NCI-H2081 treated with DMSO at 0.1 percent for 48 hours (cell line): ENCODE data around the gene ACBD4.

Experiments
- DNase-seq: peaks from one replicate; lab custom pipeline; 2025; lab: John Stamatoyannopoulos, UW

The ACBD4 gene

DNA sequence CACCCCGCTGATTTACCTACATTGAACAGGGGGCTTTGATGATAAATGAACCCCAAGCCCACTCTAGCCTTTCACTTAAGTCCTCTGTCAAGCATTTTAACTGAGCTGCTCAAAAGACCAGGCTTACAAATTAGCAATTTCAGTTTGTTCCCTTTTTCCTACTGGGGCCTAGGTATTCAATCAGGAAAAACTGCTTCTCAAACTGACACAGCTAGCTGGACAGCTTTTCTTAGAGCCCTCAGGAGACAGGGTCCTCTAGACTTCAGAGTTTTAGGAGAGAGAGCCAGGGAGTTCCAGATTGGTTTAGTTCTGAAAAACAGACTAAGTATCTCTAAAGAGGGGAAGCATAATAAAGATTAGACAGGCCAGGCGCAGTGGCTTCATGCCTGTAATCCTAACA lies 20.0 kb downstream of the ACBD4 start:
- DNase-seq = no peak

DNA sequence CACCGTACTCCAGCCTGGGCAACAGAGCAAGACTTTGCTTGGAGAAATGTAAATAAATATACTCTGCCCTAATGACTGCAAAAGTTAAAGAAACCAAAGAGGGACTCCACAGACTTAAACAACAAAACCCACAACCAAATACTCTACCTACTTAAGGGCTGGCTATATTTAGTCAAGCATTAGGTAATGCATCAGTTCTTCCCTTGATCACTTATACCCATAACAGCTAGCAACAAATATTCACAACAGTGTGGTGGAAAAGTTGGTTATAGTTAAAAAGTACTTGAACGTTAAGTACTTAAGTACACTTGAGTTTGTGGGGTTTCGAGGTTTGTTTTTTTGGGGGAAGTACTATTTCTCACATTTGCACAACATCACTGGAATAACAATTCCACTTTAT lies 20.8 kb downstream of the ACBD4 start:
- DNase-seq = no peak

DNA sequence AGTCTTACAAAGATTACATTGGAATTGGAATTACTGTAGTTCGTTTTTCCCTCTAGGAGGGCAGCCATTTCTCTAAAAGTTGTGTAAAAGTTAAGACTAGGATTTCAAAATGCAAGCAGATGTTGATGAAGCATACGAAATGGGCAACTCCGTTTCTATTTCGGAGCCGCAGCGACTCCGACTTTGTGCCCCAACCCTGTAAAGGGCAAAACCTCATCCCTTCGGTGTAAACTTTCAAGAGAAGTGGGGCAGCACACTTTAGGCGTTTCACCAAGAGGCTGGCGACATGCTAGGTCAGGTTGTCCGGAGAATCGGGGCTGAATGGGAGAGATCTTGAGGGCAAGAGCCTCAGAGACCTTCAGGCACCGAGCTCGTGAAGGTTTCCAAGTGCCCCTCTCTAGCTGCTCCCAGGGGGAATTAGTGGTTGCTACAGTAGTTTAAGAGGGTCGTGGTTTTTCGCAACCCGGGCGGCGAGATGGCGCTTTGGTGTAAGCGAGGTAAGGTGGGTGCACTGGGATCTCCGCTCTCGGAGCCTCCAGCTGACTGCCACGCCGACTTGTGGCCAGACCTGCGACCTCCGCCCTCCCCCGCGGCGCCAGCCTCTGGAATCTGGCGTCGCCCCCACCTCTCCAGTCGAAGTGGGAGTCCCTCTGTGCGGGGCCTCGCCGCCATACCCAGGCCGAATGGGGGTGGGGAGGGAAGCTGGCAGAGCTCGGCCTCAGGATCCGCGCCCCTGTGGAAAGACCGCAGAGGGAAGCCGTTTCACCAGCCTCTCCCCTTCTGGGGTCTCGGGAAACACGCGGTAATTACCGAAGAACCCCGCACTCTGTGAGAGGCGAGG lies 25.2 kb downstream of the ACBD4 start:
- no peak for DNase-seq

DNA sequence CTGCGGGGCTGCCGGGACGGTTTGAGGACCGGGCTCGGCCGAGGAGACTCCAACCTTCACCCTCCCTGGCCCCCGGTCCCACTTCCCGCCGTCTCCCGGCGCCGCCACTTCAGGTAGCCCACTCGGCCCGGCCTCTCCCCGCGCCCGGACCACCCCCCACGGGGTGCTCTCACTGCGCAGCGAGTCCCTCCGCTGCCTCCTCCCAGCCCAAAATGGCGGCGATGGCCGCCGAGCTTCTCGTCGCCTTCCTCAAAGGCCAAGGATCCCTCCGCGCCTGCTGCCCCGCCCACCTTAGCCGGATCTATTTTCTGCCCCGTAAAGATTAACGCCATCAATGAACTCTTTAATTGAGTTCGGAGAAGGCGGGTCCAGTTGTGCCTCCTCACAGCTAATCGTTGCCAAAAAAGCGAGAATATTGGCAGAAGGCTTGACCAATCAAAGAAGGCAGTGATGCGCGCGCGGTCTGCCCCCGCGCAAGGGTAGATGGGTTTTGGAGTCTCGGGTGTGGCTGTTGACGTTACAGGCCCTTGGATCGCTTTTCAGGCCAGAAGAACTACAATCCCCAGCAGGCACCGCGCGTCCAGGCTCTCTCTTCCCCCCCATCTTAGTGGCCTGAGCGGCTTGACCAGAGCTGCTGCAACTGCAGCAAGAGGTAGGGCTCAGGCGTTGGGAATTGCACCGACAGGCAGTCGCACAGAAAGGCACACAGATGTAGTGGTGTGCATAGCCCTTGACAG lies 26.0 kb downstream of the ACBD4 start, which contains the start of gene HEXIM2:
TSS of gene HEXIM2 (plus strand) at position 588 of the 737 bp plus-strand sequence. CDS start 919 bp downstream, outside the sequence.
- DNase-seq = peak; percentile 99

DNA sequence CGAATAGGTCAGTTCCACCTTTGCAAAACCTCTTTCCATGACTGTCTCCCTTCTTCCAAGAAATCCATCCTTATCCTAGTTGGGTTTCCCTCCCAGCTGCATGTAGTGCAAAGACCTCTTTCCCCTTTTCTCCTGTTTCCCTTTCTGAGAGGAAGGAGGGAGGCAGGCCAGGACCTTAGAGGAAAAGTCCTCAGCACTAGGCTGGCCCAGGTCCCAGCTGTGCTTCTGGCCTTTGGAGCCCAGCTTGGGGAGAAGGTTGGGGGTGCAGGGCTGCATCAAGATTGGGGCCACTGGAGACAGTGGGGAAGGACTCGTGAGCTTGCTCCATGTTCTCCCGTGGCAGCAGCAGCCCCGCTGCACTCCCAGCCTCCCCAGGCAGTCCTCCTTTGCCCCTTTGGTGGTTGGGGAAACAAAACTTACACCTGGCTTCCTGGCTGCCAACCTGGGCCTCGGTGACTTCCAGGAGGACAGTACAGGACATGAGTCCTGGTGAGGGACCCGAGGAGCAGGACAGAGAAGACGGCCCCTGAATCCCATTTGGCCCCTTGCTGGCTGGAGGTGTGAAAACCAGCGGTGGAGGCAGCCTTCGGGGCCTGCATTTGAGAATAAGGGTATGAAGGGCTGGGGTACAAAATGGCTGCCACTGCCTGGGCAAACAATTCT lies 26.7 kb downstream of the ACBD4 start:
- no peak for DNase-seq

DNA sequence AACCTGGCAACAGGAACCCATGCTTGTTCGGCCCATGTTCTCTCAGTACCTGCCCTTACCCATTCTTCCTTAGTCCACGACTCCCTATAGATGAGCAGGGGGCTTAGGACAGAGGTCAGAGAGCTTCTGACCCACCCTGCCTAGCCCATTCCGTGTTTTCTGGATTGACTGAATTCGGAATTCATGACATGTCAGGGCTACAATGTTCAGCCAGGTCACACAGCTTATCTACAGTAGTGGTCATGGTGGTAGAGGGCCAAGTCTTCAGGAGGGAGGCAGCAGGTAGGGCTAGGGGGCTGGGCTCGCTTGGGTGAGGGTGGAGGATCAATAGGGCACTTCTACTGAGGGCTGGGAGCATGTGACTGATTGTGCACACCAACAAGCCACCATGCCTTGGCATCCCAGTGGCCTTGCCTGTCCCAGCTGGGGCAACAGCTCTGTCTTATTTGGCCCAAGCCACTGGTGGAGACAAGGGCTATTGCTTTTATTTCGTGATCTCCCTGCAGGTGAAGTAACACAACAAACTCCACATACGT lies 29.3 kb downstream of the ACBD4 start:
- DNase-seq = no peak

DNA sequence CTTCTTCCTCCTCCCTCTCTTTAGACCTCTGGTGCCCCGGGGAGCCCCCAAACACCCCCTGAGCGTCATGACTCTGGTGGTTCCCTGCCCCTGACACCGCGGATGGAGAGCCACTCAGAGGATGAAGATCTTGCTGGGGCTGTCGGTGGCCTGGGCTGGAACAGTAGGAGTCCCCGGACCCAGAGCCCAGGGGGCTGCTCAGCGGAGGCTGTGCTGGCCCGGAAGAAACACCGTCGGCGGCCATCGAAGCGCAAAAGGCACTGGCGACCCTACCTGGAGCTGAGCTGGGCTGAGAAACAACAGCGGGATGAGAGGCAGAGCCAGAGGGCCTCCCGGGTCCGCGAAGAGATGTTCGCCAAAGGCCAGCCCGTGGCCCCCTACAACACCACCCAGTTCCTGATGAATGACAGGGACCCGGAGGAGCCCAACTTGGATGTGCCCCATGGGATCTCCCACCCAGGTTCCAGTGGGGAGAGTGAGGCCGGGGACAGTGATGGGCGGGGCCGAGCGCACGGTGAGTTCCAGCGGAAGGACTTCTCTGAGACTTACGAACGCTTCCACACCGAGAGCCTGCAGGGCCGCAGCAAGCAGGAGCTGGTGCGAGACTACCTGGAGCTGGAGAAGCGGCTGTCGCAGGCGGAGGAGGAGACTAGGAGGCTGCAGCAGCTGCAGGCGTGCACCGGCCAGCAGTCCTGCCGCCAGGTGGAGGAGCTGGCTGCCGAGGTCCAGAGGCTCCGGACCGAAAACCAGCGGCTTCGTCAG lies 33.7 kb downstream of the ACBD4 start:
- no peak for DNase-seq

DNA sequence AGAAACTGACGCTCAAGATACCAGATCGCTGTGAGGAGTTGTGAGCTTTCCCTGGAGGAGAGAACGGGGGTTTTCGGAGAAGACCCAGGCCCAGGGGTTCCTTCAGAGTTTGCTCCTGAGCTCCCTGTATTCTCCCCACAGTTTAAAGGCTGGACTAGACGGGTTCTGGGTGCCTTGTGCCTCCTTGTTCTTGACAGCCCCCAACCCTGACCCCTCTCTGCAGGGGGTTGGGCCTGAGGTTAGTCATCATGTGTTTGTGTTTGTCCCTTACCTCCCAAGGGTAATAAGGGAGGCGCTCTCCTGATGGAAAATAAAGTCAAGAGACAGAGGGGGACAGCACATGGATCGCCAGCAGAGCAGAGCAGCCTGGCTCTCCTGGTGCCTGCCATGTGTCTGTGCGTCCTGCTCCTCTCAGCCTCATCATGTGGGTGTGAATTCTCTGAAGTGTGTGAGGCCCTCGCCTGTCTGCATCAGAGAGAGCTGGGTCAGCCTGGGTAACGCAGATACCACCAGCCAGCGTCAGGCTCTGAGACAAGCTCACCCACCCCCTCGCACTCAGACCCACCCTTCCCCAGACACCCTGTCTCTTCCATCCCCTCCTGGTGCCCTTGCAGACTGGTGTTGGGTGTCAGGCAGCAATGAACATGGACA lies 34.9 kb downstream of the ACBD4 start:
- no peak for DNase-seq

DNA sequence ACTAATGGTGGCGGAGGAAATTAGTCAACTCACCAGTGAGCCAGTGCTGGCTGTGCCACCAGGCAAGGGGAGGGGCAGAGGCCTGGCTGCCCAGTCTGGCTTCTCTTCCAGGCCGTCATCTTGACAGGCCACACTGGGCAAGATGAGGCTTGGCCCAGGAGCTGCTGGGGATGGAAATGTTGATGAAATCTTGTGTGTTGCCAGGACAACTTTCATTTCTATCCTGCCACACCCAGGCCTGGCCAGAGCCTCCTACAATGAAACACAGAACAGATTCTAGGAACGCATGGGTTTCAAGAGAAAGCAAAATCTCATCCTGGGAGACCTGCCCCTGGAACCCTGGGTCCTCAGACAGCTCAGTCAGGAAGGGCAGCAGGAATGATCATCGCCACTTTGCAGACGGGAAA lies 35.4 kb downstream of the ACBD4 start:
- DNase-seq = no peak

DNA sequence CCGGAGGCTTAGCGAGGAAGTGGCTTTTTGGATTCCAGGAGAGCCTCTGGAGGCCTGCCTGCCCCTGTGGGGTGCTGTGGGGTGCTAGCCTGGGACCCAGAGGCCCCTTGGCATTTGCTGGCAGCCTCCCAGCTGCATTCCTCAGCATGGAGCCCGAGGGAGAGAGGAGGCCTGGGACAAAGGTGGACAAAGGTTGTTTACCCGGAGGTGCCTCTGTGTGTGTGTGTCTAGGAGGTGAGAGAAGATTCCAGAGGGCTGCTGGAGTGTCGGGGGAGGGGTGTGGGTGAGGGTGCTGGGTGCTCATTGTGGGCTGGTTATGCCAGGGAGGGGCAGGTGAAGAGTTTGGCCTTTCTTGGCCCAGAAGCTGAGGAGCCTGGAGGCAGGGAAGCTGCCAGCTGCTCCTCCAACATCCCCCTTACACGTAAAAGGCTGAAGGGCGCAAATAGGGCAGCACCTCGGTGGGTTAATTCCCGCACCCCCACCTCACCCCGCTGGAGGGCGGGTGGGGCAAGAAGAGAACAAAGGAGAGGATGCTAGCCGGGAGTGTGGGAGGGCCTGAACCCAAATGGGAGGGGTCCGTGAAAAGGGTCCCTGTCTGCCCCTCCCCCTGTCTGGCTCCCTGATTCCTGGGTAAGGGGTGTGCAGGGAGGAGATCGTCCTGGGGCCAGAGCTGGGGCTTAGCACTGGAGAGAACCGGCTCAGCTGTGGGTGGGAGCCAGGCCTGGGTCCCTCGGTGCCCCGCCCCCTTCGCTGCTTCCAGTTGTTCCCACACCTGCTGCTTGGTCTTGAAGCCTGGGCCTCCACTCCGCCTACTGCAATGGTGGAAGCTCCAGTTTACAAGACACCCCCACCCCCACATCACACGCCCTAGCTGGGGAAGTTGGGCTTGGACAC lies 36.1 kb downstream of the ACBD4 start:
- no peak for DNase-seq

DNA sequence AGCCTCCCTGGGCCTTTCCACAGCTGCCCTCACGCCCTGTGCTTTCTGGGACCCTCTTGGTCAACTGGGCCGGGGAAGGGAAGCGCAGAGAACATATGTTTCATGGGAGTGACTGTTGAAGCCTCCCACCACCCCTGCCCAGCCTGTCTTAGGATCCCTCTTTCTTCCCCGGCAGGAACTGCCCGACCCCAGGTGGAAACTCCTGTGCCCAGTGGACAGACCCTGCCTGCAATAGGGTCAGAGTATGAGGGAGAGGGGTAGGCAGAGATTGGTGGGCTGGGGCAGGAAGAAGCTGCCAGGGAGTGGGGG lies 36.7 kb downstream of the ACBD4 start:
- DNase-seq = no peak

DNA sequence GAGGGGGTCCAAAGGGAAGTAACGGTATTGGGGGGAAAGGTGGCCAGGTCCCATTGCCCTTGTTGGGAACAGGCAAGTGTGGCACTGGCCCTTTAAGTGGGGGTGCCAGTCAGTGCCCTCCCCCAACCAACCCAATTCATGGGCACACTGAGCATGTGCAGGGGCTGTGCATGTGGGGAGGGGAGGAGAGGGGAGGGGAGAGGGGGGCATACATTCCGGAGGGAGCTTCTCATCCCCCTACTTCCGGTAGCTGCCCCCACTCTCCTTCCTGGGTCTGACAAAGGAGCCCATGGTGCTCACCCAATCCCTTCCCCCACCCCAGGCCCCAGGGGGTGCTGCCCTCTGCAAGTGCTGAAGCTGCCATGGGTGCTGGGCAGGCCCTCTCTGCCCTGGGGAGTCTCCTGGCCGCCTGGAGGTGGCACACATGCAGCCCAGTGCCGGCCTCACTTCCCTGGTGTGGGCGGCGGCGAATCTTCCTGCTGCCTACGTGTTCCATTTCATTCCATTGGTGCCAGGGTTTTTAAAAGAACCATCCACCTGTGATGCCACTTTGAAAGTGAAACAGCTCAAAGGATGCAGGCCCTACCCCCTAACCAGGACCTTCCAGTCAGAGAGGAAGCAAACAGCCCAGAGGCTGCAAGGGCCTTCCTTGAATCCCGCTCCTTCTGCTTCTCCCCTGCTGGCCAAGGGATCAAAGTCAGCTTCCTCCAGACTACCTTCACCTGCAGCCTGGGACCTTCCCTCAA lies 37.2 kb downstream of the ACBD4 start:
- DNase-seq = no peak

DNA sequence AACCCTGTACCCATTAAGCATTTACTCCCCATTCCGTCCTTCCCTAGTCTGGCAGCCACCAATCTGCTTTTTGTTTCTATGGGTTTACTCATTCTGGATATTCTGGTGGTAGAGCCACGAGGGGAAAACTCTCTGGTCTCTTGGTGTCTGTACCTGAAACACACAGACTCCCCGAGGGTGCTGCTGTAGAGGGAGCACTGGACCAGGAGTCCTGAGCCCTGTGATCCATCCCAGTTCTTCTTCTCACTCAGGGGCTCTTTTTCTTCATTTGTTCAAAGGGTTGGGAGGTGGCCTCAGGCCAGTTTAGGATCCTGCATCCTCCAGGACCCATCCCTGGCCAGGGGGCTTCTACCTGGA lies 40.2 kb downstream of the ACBD4 start:
- no peak for DNase-seq

DNA sequence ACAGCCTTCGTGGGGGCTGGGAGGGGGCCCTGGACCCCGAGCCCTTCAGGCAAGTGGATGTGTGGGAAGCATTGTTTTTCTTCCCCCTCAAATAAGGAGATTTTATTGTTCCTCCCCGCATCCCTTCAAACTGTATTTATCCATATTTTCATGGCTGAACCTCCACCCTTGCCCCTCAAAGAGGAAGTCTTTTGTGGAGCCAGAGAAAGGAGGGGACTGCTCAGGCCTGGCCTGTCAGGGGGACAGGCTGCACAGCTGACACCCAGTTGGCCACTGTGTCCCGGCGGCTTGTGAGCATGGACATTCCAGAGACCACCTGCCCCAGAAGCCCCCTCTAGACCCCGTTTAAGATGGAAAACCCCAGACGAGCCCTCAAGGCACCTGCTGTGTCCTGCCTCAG lies 42.1 kb downstream of the ACBD4 start:
- DNase-seq = no peak

DNA sequence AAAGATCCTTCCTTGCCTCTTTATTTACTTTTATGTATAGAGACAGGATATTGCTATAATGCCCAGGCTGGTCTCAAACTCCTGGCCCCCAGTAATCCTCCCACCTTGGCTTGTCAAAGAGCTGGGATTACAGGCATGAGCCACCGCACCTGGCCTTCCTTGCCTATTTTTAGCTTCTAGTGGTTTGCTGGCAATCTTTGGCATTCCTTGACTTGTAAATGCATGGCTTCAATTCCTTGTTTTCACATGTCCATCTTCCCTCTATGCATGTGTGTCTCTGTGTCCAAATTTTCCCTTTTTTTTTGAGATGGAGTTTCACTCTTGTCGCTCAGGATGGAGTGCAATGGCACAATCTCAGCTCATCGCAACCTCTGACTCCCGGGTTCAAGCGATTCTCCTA lies 48.7 kb downstream of the ACBD4 start:
- no peak for DNase-seq

DNA sequence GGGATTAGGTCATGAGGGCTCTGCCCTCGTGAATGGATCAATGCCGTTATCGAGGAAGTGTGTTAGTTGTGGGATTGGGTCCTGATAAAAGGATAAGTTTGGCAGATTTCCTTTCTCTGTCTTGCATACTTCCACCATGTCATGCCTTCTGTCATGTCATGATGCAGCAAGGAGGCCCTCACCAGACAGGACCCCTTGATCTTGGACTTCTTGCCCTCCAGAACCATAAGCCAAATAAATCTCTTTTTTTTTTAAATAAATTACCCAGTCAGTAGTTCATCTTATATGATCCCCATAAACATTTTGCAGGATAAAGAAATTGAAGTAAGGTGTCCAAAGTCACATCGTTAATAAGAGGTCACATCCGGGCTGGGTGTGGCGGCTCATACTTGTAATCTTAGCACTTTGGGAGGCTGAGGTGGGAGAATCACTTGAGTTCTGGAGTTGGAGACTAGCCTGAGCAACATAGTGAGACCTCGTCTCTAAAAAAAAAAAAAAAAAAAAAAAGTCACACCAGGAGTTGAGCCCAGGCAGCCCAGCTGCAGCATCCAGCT lies 51.4 kb downstream of the ACBD4 start:
- no peak for DNase-seq

DNA sequence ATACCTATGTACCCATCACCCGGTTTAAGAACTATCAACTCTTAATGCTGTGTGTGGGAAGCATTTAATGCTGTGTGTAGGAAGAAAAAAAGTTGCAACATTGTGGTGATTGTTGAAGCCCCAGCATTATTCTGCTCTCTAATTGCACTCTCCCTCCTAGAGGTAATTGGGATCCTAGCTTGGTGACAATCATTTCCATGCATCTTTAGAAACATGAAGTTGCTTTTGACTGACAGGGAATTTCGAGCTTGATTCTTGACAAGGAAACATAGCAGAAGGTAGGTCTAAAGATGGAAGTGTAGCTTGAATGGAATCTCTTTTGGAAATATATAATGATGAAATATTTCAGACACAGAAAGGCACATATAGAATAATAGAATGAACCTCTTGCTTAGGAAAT lies 53.5 kb downstream of the ACBD4 start:
- no peak for DNase-seq

DNA sequence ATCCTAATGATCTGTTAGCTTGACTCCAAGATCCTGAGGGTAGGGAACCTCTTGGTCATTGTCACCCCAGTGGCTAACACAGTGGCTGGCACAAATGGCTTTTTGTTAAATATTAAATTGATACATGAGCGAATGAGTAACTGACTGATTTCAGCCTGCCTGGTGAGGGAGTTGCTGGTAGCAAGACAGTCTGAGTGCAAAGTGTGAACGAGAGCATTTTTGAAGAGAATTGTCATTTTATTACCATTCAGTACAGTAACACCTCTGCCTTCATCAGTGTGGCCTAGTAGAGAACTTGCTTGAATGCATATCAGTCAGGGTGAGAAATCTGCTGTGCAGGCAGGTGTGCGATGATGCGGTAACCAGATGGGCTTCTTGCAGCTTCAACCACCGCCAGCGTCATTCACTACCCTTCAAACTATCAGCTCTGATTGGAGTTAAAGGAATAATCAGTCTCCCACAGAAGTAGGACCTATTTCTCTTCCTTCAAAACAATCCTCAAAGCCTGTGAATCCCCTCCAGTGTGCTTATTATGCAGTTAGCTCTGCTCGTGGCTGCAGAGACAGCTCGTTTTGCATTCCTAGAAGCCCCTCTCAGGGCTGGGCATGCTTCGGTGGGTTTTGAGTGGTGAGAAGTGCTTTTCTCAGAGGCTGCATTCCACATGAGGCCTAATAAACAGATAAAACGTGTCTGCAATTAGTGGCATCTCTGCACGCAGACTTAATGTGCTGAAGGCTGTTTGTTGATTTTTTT lies 55.2 kb downstream of the ACBD4 start:
- DNase-seq = no peak
